SK-N-SH treated with all-trans-retinoic acid at 6 μM for 48 hours (cell line): ENCODE measurements around the gene SPRY1.

ENCODE experiments used
- ATAC-seq: fragments of 200-7000 bp; cut with Tn5 transposase; 3 replicates; pipeline ENCODE4 v1.9.1; 2020; ENCODE audit warnings: mild to moderate bottlenecking, moderate library complexity
- ARNTL ChIP-seq: fragments of 450-650 bp; formaldehyde crosslinking; IDR thresholded peaks from 2 replicates; pipeline ENCODE4 v1.5.0; 2020; ENCODE audit warnings: low read depth, mild to moderate bottlenecking, moderate library complexity, borderline replicate concordance
- BACH2 ChIP-seq: fragments of 250-450 bp; sonication (Bioruptor Pico); IDR thresholded peaks from 2 replicates; pipeline ENCODE4 v1.9.0; 2021; ENCODE audit warnings: mild to moderate bottlenecking, borderline replicate concordance
- CREB5 ChIP-seq: fragments of 250-450 bp; sonication (Bioruptor Pico); IDR thresholded peaks from 2 replicates; pipeline ENCODE4 v1.5.1; 2020; ENCODE audit warnings: low read depth, mild to moderate bottlenecking, moderate library complexity
- CSDC2 ChIP-seq: fragments of 250-450 bp; sonication (Bioruptor Pico); IDR thresholded peaks from 2 replicates; pipeline ENCODE4 v1.5.0; 2020; ENCODE audit warnings: mild to moderate bottlenecking, moderate library complexity
- CSRNP3 ChIP-seq: fragments of 250-450 bp; sonication (Bioruptor Pico); IDR thresholded peaks from 2 replicates; pipeline ENCODE4 v1.5.1; 2021; ENCODE audit warnings: mild to moderate bottlenecking, moderate library complexity
- ESRRG ChIP-seq: fragments of 250-450 bp; sonication (Bioruptor Pico); IDR thresholded peaks from 2 replicates; pipeline ENCODE4 v1.6.1; 2021; ENCODE audit warnings: mild to moderate bottlenecking
- GLIS3 ChIP-seq: fragments of 250-450 bp; sonication (Bioruptor Pico); IDR thresholded peaks from 2 replicates; pipeline ENCODE4 v1.5.0; 2020; ENCODE audit warnings: mild to moderate bottlenecking, moderate library complexity
- ISL1 ChIP-seq: fragments of 250-450 bp; sonication (Bioruptor Pico); IDR thresholded peaks from 2 replicates; pipeline ENCODE4 v2.1.2; 2022; ENCODE audit warnings: mild to moderate bottlenecking, moderate library complexity
- PPARA ChIP-seq: fragments of 250-450 bp; sonication (Bioruptor Pico); IDR thresholded peaks from 2 replicates; pipeline ENCODE4 v1.5.0; 2020; ENCODE audit warnings: mild to moderate bottlenecking, borderline replicate concordance
- SNAI2 ChIP-seq: fragments of 250-450 bp; sonication (Bioruptor Pico); IDR thresholded peaks from 2 replicates; pipeline ENCODE4 v1.5.0; 2020; ENCODE audit warnings: mild to moderate bottlenecking, moderate library complexity
- TCF4 ChIP-seq: fragments of 250-450 bp; sonication (Bioruptor Pico); IDR thresholded peaks from 2 replicates; pipeline ENCODE4 v1.8.0; 2021; ENCODE audit warnings: mild to moderate bottlenecking, moderate library complexity, borderline replicate concordance
- TOX ChIP-seq: fragments of 250-450 bp; sonication (Bioruptor Pico); IDR thresholded peaks from 2 replicates; pipeline ENCODE4 v1.8.0; 2021; ENCODE audit warnings: mild to moderate bottlenecking, moderate library complexity, borderline replicate concordance
- ZC3H10 ChIP-seq: fragments of 250-450 bp; sonication (Bioruptor Pico); IDR thresholded peaks from 2 replicates; pipeline ENCODE4 v1.5.1; 2021; ENCODE audit warnings: mild to moderate bottlenecking, moderate library complexity
- ZFP3 ChIP-seq: fragments of 250-450 bp; sonication (Bioruptor Pico); IDR thresholded peaks from 2 replicates; pipeline ENCODE4 v1.5.0; 2020; ENCODE audit warnings: mild to moderate bottlenecking, moderate library complexity
- ZNF565 ChIP-seq: fragments of 450-650 bp; formaldehyde crosslinking; conservative IDR thresholded peaks from 2 replicates; pipeline ENCODE4 v1.5.0; 2020; ENCODE audit warnings: low read depth, mild to moderate bottlenecking, moderate library complexity
- ZNF70 ChIP-seq: fragments of 450-650 bp; formaldehyde crosslinking; IDR thresholded peaks from 2 replicates; pipeline ENCODE4 v1.5.0; 2020; ENCODE audit warnings: mild to moderate bottlenecking, moderate library complexity
- ZNF8 ChIP-seq: fragments of 450-650 bp; formaldehyde crosslinking; IDR thresholded peaks from 2 replicates; pipeline ENCODE4 v1.5.0; 2020; ENCODE audit warnings: mild to moderate bottlenecking, moderate library complexity
- TF ChIP-seq, protein P1 (sequence below): fragments of 250-450 bp; sonication (Bioruptor Pico); IDR thresholded peaks from 2 replicates; pipeline ENCODE4 v1.8.0; 2020; ENCODE audit warnings: mild to moderate bottlenecking, moderate library complexity, borderline replicate concordance
- TF ChIP-seq, protein P2 (sequence below): fragments of 250-450 bp; sonication (Bioruptor Pico); IDR thresholded peaks from 2 replicates; pipeline ENCODE4 v1.8.0; 2021; ENCODE audit warnings: low read depth, mild to moderate bottlenecking, moderate library complexity, borderline replicate concordance

The SPRY1 gene

GRCh38 chr4:123364906-123365305, 31.7 kb upstream of the SPRY1 start:
- ATAC-seq, result no peak
- TF ChIP-seq ZFP3 (CRISPR knock-in tag), result no peak
- no peak for TF ChIP-seq SNAI2 (CRISPR knock-in tag)
- no peak for TF ChIP-seq ZC3H10 (CRISPR knock-in tag)
- TF ChIP-seq TOX, result no peak
- no peak for TF ChIP-seq BACH2 (CRISPR knock-in tag)
- TF ChIP-seq CSRNP3 (CRISPR knock-in tag), result no peak
- no peak for TF ChIP-seq TCF4
- TF ChIP-seq ZNF8, result no peak
- TF ChIP-seq ISL1 (CRISPR knock-in tag), result no peak
- TF ChIP-seq GLIS3 (CRISPR knock-in tag), result no peak
- no peak for TF ChIP-seq ESRRG (CRISPR knock-in tag)
- TF ChIP-seq CREB5 (CRISPR knock-in tag), result no peak
- no peak for TF ChIP-seq CSDC2 (CRISPR knock-in tag)

DNA sequence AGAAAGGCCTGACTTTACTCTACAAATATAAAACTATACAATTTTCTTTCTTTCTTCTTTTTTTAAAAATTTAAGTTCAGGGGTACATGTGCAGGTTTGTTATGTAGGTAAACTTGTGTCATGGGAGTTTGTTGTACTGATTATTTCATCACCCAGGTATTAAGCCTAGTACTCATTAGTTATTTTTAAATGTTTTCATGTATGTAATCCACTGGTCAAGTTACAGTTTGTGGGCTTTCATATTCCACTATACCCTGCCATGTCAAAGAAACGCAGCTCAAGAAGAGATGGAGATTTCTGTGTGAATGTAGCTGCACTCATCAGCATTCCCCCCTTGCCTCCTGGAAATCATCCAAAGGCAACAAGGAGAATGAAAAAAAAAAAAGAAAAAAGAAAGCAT, 31.2 kb upstream of the SPRY1 start:
- ATAC-seq, result no peak
- TF ChIP-seq ZC3H10 (CRISPR knock-in tag) (no peak), CSRNP3 (CRISPR knock-in tag) (no peak), ESRRG (CRISPR knock-in tag) (no peak), PPARA (CRISPR knock-in tag) (no peak), SNAI2 (CRISPR knock-in tag) (no peak)
- TF ChIP-seq, protein P1, sequence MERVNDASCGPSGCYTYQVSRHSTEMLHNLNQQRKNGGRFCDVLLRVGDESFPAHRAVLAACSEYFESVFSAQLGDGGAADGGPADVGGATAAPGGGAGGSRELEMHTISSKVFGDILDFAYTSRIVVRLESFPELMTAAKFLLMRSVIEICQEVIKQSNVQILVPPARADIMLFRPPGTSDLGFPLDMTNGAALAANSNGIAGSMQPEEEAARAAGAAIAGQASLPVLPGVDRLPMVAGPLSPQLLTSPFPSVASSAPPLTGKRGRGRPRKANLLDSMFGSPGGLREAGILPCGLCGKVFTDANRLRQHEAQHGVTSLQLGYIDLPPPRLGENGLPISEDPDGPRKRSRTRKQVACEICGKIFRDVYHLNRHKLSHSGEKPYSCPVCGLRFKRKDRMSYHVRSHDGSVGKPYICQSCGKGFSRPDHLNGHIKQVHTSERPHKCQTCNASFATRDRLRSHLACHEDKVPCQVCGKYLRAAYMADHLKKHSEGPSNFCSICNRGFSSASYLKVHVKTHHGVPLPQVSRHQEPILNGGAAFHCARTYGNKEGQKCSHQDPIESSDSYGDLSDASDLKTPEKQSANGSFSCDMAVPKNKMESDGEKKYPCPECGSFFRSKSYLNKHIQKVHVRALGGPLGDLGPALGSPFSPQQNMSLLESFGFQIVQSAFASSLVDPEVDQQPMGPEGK (CRISPR knock-in tag), result no peak
- TF ChIP-seq, all 23 proteins: peak for 0

GRCh38 chr4:123366144-123366748, 30.3 kb upstream of the SPRY1 start:
- ATAC-seq, result no peak

DNA sequence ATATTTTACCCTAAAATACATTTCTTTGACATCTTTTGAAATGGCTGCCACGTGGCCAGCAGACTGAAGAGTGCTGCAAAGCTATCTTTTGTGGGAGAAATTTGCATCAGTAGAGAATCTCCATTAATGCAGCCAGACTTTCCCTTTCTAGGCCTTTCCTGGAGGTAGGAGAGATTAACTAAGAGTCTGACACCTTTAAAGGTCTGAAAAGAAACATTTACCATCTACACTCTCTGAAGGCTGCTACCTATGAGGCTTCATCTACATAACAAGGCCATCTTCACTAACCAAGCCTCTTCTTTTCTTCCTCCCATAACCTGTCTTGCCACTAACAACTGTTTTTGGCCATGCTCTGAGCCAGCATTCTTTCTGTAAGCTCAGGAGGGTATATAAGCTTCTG, 17.8 kb upstream of the SPRY1 start:
- ATAC-seq, result no peak
- TF ChIP-seq CSDC2 (CRISPR knock-in tag) (no peak), BACH2 (CRISPR knock-in tag) (no peak), ZC3H10 (CRISPR knock-in tag) (no peak), ZNF565 (CRISPR knock-in tag) (no peak), ZNF8 (no peak), ESRRG (CRISPR knock-in tag) (no peak), GLIS3 (CRISPR knock-in tag) (no peak), CREB5 (CRISPR knock-in tag) (no peak), CSRNP3 (CRISPR knock-in tag) (no peak), ZFP3 (CRISPR knock-in tag) (no peak), SNAI2 (CRISPR knock-in tag) (no peak), ZNF70 (no peak), ARNTL (no peak), TCF4 (no peak), PPARA (CRISPR knock-in tag) (no peak)
- TF ChIP-seq, protein P1 (CRISPR knock-in tag), result no peak
- TF ChIP-seq, protein P2, sequence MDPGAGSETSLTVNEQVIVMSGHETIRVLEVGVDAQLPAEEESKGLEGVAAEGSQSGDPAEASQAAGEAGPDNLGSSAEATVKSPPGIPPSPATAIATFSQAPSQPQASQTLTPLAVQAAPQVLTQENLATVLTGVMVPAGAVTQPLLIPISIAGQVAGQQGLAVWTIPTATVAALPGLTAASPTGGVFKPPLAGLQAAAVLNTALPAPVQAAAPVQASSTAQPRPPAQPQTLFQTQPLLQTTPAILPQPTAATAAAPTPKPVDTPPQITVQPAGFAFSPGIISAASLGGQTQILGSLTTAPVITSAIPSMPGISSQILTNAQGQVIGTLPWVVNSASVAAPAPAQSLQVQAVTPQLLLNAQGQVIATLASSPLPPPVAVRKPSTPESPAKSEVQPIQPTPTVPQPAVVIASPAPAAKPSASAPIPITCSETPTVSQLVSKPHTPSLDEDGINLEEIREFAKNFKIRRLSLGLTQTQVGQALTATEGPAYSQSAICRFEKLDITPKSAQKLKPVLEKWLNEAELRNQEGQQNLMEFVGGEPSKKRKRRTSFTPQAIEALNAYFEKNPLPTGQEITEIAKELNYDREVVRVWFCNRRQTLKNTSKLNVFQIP (CRISPR knock-in tag), result no peak

More at GRCh38 chr4:123366144-123366748, 30.3 kb upstream of the SPRY1 start:
- TF ChIP-seq ISL1 (CRISPR knock-in tag), result no peak
